H1 (cell line): ENCODE results near the gene ITPR1.

Source experiments
- CHD1 ChIP-seq: IDR thresholded peaks from 2 replicates; pipeline ENCODE4 v1.6.1; 2012; ENCODE audit warnings: low read depth, low read length, improper control_type of control experiment
- GABPA ChIP-seq: IDR thresholded peaks from 2 replicates; pipeline ENCODE4 v1.6.1; 2011; ENCODE audit warnings: mild to moderate bottlenecking, low read length, moderate library complexity, borderline replicate concordance; ENCODE audit not compliant: insufficient read depth
- POLR2A ChIP-seq, 2 experiments: IDR thresholded peaks; 1 replicate in 1 of 2; 2 replicates in 1 of 2; pipeline ENCODE4 v1.6.1; 2011; ENCODE audit warnings: low read depth in 2 of 2, low read length in 2 of 2, mild to moderate bottlenecking in 2 of 2; ENCODE audit errors: control extremely low read depth in 1 of 2
- RXRA ChIP-seq: IDR thresholded peaks from 2 replicates; pipeline ENCODE4 v1.6.1; 2011; ENCODE audit warnings: low read depth, mild to moderate bottlenecking, low read length, moderate library complexity; ENCODE audit not compliant: insufficient read depth
- SRF ChIP-seq: IDR thresholded peaks from 2 replicates; pipeline ENCODE4 v1.6.1; 2011; ENCODE audit warnings: mild to moderate bottlenecking, low read depth, low read length, moderate library complexity

DNA sequence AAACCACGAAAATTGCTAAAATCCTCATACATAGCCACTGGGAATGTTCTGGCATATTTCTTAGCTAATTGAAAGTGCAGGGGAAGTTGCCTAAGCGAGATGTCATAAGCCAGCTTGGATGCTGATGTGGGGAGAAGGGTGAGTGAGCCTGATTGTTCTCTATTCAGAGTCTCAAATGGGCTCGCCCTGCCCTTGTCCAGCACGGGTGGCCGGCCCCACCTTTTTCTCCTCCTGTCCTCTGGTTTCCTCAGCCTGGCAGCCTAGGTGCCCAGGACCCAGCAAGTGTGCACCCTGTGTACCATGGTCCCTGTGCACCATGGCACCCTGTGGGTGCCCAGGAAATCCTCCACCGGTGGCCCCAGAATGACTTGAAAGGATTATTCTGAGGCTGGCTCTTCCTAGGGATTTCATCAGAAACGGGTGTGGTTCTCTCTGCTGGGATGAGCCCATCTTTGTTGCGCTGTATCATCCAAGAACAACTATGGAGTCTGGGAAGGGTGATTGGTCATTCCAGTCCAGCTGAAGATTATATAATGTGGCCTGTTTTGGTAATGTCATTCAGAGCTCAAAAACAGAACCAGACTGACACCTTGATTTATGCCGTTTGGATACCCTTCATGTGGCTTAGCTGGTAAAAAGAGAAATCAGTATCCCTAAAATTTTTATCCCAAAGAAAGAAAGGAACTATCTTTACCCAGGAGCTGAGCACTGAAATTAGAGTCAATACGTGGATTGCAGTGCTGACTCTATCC is 335.3 kb downstream of the ITPR1 start:
- TF ChIP-seq RXRA = no peak
- no peak for TF ChIP-seq GABPA
- TF ChIP-seq CHD1 = no peak
- TF ChIP-seq POLR2A (IDR thresholded peaks at IDR 0.05; ENCODE audit: control extremely low read depth in 1 of 2, low read depth in 2 of 2, low read length in 2 of 2) = no peak
- no peak for TF ChIP-seq SRF
